Activated T-cell treated with anti-CD3 and anti-CD28 coated beads, Interleukin-2, amount 50 U/mL, for 48 hours (primary cell): ENCODE data around the gene NMNAT3.
"Not testable (repeated sequence)": the region's sequence is repeated elsewhere in the genome, so short reads cannot be mapped to it uniquely, and the experiment has no call there.

Experiments used
- DNase-seq, 2 experiments: peaks; one replicate each; pipeline ENCODE4 v3.0.0-alpha.2; 2020

Gene NMNAT3

GRCh38 chr3:139633511-139633910 lies 44.3 kb downstream of the NMNAT3 start:
- no peak for DNase-seq

DNA sequence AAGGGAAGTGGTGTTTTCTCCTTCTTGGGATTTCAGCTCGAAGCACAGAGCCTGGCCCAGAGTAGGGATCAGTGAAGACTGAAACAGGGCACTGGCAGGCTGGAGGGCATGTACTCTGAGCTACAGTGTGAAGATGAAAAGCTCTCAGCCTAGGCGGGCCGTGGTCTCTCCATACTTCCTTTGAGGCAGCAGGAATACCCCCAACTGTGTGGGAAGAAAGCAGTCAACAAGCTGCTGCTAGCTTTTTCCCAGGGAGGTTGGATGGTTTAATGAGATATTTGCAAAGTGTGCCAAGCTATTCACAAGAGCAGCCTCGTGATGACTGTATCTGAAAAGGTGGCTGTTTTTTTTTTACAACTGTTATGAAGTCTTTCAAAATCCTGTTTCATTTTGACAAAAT lies 47.2 kb downstream of the NMNAT3 start:
- DNase-seq: no peak

DNA sequence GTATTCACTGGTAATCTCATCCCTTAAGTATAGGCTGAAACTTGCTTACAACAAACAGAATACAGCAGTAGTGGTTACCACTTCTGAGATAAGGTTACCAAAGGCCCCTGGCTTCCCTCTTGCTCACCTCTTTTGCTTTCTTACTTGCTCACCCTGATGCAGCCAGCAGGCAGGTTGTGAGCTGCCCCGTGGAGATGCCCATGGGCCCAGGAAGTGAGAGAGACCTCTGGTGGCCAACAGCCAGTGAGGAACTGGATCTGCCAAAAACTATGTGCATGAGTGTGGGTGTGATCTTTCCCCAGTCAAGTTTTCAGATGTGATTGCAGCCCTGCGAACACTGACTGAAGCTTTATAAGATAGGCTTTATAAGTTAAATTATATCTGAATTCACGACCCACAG lies 48.7 kb downstream of the NMNAT3 start:
- DNase-seq: peak; percentile 18 to 30

DNA sequence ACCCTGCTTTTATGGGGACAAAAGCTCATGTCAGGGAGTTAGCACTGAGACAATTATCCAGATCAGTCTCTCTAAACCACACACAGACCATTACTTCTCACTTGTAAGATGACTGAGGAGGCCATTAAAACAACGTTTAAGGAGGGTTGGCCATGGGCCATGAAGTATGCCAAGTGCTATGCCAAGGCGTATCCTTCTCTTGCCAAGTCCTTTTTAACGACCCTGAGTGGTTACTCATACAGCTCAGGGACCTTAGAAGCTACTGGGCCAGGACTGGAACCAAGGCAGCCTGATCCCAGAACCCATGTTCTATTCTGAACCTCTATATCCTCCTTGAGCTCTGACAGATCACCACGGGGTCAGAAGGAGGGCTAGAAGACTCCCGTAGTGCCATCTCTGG lies 50.0 kb downstream of the NMNAT3 start:
- DNase-seq: no peak

DNA sequence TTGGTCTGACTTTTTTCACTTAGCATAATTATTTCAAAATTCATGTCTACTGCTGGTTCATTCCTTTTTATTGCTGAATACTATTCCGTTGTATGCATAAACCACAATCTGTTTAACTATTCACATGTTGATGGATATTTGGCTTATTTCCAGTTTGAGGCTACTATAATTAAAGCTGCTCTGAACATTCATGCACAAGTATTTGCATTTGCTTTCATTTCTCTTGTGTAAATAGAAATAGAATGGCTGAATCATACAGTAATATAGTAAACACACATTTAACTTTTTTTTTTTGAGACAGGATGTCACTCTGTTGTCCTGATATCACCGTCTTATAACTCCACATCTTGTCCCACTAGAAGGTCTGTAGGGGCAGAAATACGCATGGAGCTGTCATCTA lies 57.3 kb downstream of the NMNAT3 start:
- no peak for DNase-seq

DNA sequence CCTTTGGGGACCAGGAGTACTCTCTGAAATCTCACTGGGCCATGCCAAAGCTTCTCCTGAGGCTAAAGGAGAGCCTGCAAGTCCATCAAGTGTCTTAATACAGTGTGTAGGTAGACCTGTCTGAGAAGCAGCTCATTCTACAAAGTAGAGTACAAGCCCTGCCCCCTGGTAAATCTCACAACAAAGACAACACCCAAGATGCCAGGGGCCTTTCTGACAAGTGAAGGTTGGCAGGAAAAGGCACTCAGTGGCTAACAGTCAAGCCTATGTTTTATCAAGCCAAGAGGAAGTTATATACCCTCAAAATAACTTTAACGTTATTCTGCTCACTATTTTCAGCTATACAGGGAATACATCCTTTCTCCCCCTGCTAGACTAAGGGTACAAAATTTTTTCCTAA lies 58.3 kb downstream of the NMNAT3 start:
- DNase-seq: no peak

- no peak for DNase-seq
These were observed 60.0 kb downstream of the NMNAT3 start for GRCh38 chr3:139617672-139618268.

DNA sequence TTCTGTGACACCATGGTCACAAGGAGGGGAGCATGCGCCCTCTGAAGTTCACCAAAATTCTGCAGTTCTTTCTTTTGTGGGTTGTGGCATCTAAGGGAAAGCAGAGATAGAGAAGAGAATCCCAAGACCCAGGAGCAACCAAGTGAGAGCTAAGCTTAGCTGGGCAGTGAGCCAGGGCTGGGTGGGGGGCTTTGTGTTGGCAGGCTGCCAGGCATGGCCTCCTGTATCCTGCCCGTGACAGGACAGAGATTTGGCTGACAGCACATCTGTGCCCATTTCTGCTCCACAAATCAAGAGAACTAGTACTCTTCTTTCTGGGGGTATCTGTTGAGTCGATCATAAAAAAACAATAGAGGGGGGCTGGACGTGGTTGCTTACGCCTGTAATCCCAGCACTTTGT lies 66.2 kb downstream of the NMNAT3 start:
- DNase-seq: no peak

DNA sequence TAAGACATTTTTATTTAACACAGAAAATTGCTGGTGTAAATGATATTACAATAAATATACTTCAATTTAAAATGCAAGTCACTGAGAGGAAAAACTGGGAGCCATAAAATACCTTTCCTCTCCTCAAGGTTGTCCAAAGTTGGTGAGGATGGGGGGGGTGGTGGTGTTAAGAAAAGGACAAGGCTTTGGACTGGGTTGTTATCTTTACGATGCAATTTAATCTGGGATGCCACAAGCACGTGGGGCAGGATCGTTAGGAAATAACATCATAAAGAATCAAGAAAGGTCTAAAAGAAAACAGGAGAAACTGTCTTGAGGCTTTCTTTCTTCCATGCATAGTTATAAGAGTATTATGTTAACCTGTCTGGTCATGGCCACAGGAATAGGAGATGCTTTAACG lies 66.9 kb downstream of the NMNAT3 start:
- DNase-seq: no peak

DNA sequence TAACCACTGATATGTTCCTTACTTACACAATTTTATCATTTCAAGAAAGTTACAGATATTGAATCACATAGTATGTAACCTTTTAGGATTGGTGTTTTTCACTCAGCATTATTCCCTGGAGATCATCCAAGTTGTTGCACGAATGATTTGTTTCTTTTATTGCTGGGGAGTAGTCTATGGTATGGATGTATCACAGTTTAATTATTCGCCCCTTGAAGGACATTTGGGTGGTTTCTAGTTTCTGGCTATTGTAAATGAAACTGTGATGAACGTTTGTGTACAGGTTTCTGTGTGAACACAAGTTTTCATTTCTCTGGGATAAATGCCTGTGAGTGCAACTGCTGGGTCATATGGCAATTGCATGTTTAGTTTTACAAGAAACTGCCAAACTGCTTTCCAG lies 68.8 kb downstream of the NMNAT3 start:
- DNase-seq: no peak

DNA sequence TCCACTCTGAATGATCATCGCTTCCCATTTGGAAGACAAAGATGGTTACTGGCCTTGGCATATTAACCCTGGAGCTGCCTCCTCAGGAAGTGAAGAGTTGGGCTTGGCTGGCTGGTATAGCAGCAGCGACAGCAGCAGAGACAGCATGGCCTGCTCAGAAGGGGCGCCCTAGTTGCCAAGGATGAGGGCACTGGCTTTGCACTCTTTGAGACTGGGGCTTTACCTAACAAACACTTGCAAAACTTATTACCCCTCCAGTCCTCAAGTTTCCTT lies 69.7 kb downstream of the NMNAT3 start:
- DNase-seq: no peak

GRCh38 chr3:139607257-139608107 lies 70.3 kb downstream of the NMNAT3 start:
- no peak for DNase-seq

DNA sequence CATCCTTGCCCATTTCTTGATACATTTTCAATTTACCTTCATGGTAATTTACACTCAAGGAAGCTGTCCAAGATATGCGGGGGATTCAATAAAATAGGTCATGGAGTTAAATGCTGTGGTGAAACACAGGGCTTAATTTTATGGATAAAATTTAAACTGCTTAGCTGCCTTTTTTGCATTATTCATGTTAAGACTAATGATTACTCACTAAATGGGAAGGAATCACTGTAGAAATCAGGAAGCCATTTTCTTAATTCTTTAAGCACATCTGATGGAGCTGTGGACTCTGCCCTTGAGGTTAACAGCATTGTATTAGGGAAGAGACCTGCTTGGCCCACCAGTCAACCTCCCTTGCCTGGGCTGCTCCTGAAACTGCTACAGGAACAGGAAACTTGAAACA lies 75.8 kb downstream of the NMNAT3 start:
- no peak for DNase-seq

- DNase-seq: no peak
These were observed 76.4 kb downstream of the NMNAT3 start for GRCh38 chr3:139601191-139601961.

DNA sequence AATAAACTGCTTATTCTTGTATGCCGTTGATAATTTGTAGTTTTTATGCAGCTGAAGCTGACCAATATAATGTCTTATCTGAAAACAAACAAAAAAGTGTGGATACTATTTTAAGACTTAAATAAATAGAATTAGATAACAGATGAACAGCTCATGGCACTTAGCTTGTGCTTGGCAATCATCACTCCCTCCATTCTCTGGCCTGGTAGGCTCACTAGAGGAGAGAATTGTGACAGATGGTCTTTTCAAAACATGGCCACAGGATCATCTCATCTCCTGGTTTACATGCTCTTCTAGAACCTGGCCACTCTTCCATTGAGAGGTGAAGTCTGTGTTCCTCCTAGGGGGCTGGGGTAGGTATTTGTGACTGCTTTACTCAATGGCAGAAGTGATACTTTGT lies 79.8 kb downstream of the NMNAT3 start:
- no peak for DNase-seq

DNA sequence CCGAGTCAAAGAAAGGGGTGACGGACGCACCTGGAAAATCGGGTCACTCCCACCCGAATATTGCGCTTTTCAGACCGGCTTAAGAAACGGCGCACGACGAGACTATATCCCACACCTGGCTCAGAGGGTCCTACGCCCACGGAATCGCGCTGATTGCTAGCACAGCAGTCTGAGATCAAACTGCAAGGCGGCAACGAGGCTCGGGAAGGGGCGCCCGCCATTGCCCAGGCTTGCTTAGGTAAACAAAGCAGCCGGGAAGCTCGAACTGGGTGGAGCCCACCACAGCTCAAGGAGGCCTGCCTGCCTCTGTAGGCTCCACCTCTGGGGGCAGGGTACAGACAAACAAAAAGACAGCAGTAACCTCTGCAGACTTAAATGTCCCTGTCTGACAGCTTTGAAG lies 86.6 kb downstream of the NMNAT3 start:
- not testable (repeated sequence) for DNase-seq

DNA sequence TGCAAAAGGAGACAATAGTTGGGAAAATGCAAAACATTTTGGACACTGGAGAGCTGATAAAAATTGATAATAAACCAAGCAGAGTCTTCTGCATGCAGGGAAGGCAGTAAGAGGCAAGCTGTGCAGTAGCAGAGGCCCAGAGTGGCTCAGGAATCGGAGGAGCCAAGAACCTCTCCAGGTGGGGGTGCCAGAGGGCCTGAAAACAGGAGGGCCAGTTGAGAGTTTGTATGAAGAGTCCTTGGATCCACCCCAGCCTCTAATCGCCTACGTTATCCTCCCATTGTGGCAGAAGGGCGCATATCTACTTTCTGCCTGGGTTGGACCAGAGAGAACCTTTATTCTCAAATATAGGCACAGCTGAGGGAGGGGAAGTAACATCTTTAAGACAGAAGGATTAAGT lies 89.3 kb downstream of the NMNAT3 start:
- no peak for DNase-seq

DNA sequence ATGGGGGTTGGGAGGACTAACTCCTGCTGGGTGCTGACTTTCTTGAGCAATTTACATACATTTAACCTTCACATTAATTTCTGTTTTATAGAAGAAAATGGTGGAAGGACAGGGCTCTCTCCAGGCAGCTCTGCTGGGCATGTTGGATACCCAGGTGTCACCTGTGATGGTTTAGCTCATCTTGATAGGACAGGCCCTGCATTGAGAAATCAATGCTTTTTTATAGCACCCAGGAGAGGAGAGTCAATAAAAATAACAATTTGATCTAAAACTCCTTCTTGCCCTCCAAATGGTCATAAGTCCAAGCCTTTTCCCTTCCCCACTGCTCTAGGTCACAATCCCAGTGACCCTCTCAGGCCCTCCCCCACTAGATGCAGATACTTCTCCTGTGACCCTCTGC lies 90.0 kb downstream of the NMNAT3 start:
- DNase-seq: no peak

- no peak for DNase-seq
These were observed 91.3 kb downstream of the NMNAT3 start for GRCh38 chr3:139586420-139587017.

- DNase-seq: no peak
These were observed 92.0 kb downstream of the NMNAT3 start for GRCh38 chr3:139585820-139586219.

- not testable (repeated sequence) for DNase-seq
These were observed 94.1 kb downstream of the NMNAT3 start for GRCh38 chr3:139583651-139584050.

DNA sequence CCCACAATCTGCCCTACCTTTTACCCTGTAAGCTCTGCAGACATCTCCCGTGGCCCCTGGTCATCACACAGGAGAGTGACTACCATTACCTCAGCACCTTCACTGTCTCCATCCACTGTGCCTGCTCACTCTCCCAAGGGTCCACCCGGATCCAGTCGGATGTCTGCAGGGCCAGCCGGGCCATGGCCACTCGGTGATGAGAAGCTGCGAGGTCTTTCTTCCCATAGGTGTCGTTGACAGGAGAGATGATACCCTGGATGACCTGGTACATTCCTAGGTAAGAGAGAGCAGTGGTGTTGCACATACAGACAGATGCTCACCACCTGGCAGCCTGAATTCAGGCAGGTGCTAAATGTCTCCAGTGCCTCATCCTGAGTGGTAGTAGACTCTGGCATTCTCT lies 99.0 kb downstream of the NMNAT3 start:
- no peak for DNase-seq

GRCh38 chr3:139577909-139578308 lies 99.9 kb downstream of the NMNAT3 start:
- DNase-seq: no peak

DNA sequence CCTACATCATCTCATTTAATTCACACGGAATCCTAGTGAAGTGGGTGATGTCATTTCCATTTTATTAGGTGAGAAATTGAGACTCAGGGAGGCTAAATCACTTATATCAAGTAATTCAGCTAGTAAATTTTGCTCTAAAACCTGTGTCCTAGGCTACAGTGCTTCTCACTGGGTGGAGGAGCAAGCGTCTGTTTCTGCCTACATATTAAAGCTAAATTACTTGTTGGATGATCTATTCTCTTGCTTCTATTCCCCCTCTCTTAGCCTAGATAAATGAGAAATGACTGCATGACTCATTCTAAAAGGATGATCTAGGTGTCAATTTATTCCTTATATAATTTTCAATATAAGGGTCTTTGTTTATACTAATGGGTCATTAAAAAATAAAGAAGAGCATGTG lies 100.4 kb downstream of the NMNAT3 start:
- no peak for DNase-seq
